CD4-positive, alpha-beta memory T cell (primary cell): ENCODE measurements around the gene STPG2. TPM values are rescaled to one million over a fixed set of nuclear protein-coding genes. Genes with fewer than 3 reads are reported as not detected.

ENCODE experiments used
- CTCF ChIA-PET: fragments of 350-600 bp; sonication (Branson Sonifier 250); formaldehyde crosslinking; loops from one replicate; lab custom pipeline; 2021; ENCODE audit warnings: inconsistent platforms; ENCODE audit not compliant: partially characterized antibody; lab: Charles Lee
- POLR2A ChIA-PET: fragments of 350-600 bp; sonication (Branson Sonifier 250); formaldehyde crosslinking; loops from one replicate; lab custom pipeline; 2021; ENCODE audit not compliant: partially characterized antibody; lab: Charles Lee
- DNase-seq, 5 donors: peaks; one replicate each; pipeline versions ENCODE4 v3.0.0 to v3.0.0-alpha.2; 2020 to 2022; ENCODE audit warnings: mixed read lengths in 1 of 5
- H3K27ac ChIP-seq: one replicate; pipeline ENCODE4 v1.7.0; 2013; ENCODE audit warnings: low read depth, low read length
- H3K27me3 ChIP-seq: 2 replicates; pipeline ENCODE4 v1.7.0; 2013; ENCODE audit warnings: mild to moderate bottlenecking, low read length, moderate library complexity; ENCODE audit not compliant: insufficient read depth
- H3K36me3 ChIP-seq: 2 replicates; pipeline ENCODE4 v1.7.0; 2013; ENCODE audit warnings: mild to moderate bottlenecking, low read length, moderate library complexity; ENCODE audit not compliant: insufficient read depth
- H3K4me1 ChIP-seq: 2 replicates; pipeline ENCODE4 v1.7.0; 2013; ENCODE audit warnings: mild to moderate bottlenecking, low read length, moderate library complexity; ENCODE audit not compliant: insufficient read depth
- H3K4me3 ChIP-seq, 2 donors: one replicate each; pipeline ENCODE4 v1.7.0; 2013; ENCODE audit warnings: low read length in 2 of 2, mild to moderate bottlenecking in 1 of 2
- H3K9me3 ChIP-seq, 2 donors: one replicate each; pipeline ENCODE4 v1.7.0; 2013; ENCODE audit warnings: low read length in 2 of 2, control low read depth in 1 of 2; ENCODE audit not compliant: control insufficient read depth in 1 of 2
- H3K27ac Mint-ChIP-seq, 7 donors: one replicate each; pipeline ENCODE4 v1.8.0; 2020 to 2021; ENCODE audit warnings: mixed read lengths in 7 of 7, mild to moderate bottlenecking in 6 of 7, inconsistent platforms in 3 of 7, moderate library complexity in 3 of 7
- H3K27me3 Mint-ChIP-seq, 2 donors: one replicate each; pipeline ENCODE4 v1.8.0; 2020 to 2021; ENCODE audit warnings: mixed read lengths in 2 of 2
- H3K36me3 Mint-ChIP-seq, 2 donors: one replicate each; pipeline ENCODE4 v1.8.0; 2020 to 2021; ENCODE audit warnings: mixed read lengths in 2 of 2, inconsistent platforms in 1 of 2, mild to moderate bottlenecking in 1 of 2
- H3K4me1 Mint-ChIP-seq, 4 donors: one replicate each; pipeline ENCODE4 v1.8.0; 2020 to 2021; ENCODE audit warnings: mixed read lengths in 4 of 4, mild to moderate bottlenecking in 1 of 4
- H3K4me3 Mint-ChIP-seq, 8 donors: one replicate each; pipeline ENCODE4 v1.8.0; 2020 to 2021; ENCODE audit warnings: mixed read lengths in 8 of 8, mild to moderate bottlenecking in 7 of 8, moderate library complexity in 6 of 8, inconsistent platforms in 3 of 8
- H3K9me3 Mint-ChIP-seq, 8 donors: one replicate each; pipeline ENCODE4 v1.8.0; 2020 to 2021; ENCODE audit warnings: mixed read lengths in 8 of 8, mild to moderate bottlenecking in 5 of 8, inconsistent platforms in 3 of 8, moderate library complexity in 1 of 8
- intact Hi-C: fragments of 100-400 bp; cut with micrococcal nuclease; formaldehyde crosslinking; loops from one replicate; pipeline ENCODE4 v1.15.1; 2023
- polyA plus RNA-seq, 2 donors: library from polyadenylated mRNA; unstranded; fragments of 300-500 nt; fragmentation: Illumina TruSeq; gene quantifications; one replicate each; pipeline ENCODE4 v1.2.3, GENCODE V29; 2021
- total RNA-seq, 2 experiments: library from RNA; stranded (reverse); gene quantifications; one replicate each; pipeline ENCODE4 v1.2.3, GENCODE V29; 2021

Gene STPG2
- total and polyA plus RNA-seq, 4 experiments from 2014 or later, result 0.47 to 0.84 TPM; not detected in 2

DNA sequence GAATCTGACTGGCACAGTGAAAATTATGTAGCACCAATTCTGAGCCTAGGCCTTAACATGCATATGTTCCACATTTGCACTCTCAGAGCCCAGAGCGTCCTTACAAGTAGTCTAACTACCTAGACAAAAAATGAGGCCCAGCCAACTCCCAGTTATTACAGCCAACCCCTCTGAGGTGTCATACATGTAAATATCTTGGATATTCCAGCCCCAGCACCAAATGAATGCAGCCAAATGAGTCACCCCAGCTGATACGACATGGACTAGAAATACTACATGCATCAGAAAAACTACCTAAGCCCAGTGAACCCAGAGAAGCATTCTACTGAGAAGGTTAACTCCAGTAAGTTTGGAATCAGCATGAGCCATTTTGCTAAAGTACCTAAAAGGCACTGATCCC lies 145.1 kb downstream of the STPG2 start:
- no peaks in the 10 kb centered on the region for H3K36me3 Mint-ChIP-seq

DNA sequence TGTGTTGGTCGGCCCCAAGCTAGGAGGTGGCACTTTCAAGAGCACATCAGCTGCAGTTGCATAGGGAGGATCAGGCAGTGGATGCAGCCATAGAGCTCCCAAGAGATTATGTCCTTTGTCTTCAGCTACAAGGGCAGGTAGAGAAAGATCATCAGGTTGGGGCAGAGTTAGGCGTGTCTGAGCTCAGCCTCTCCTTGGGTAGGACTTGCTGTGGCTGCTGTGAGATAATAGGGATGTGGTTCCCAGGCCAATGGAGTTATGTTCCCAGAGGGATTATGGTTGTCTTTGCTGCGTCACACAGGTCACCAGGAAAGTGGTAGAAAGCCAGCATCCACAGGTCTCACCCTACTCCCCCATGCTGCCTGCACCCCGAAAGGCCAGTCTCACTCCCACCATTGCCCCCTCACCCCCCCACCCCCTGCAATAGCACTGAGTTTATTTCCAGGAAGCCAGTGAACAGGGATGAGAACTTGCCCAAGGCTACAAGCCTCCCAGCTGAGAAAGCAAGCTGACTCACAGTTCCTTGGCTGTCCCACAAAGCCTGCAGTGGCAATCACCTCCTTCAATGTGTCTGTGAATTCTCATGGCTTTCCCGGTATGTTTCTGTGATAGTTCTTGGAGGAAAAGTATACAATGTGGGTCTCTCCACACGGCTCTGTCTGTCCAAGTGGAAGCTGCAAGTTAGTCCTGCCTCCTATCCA lies 148.4 kb downstream of the STPG2 start:
- Histone ChIP-seq H3K9me3 (no peaks in the 10 kb centered on the region), H3K27ac (no peak overlapping the region), H3K36me3 (no peaks in the 10 kb centered on the region), H3K4me1 (no peaks in the 10 kb centered on the region), H3K27me3 (no peaks in the 10 kb centered on the region), H3K4me3 (no peak overlapping the region)
- CTCF ChIA-PET, result no interaction called here
- Mint-ChIP-seq H3K4me1 (no peaks in the 10 kb centered on the region), H3K27me3 (no peaks in the 10 kb centered on the region), H3K27ac (no peak overlapping the region), H3K36me3 (no peaks in the 10 kb centered on the region), H3K9me3 (peaks cover 2 to 30% (median 11%) of the 10 kb centered on the region in 8 donors), H3K4me3 (no peak overlapping the region)
- intact Hi-C loops, result no loop called here
- no peak for DNase-seq
- POLR2A ChIA-PET, result no interaction called here

More for the DNA sequence above, 145.1 kb downstream of the STPG2 start:
- Histone ChIP-seq H3K4me3 (no peak overlapping the region), H3K9me3 (no peaks in the 10 kb centered on the region), H3K4me1 (no peaks in the 10 kb centered on the region), H3K27me3 (no peaks in the 10 kb centered on the region), H3K36me3 (no peaks in the 10 kb centered on the region), H3K27ac (no peak overlapping the region)
- CTCF ChIA-PET, result no interaction called here
- Mint-ChIP-seq H3K4me1 (no peaks in the 10 kb centered on the region), H3K4me3 (no peak overlapping the region), H3K9me3 (peaks cover 0 to 20% (median 7%) of the 10 kb centered on the region in 8 donors), H3K27me3 (no peaks in the 10 kb centered on the region), H3K27ac (no peak overlapping the region)
- no peak for DNase-seq
- intact Hi-C loops, result no loop called here
- POLR2A ChIA-PET, result no interaction called here

DNA sequence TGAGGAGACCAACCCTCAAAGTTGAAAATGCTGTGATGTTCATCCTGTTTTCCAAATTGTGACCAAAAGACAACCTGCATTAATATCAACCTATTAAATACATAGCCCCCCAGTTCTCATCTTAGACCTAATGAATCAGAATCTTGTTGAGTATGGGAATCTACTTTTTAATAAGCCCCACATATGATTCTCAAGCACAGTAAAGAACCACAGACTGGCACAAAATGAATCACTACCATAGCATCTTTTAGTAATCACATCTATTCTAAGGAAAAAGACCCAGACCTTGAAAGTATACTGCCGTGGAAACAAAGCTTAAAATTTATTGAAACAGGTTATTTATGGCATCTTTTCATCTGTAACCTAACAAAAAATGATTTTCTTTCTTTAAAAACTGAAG lies 152.9 kb downstream of the STPG2 start:
- Mint-ChIP-seq H3K9me3 (peaks cover 0 to 17% (median 10%) of the 10 kb centered on the region in 8 donors), H3K27me3 (no peaks in the 10 kb centered on the region), H3K4me3 (no peak overlapping the region), H3K36me3 (no peaks in the 10 kb centered on the region), H3K27ac (no peak overlapping the region), H3K4me1 (no peaks in the 10 kb centered on the region)
- CTCF ChIA-PET, result no interaction called here
- no peaks in the 10 kb centered on the region for H3K27me3 ChIP-seq
- no peaks in the 10 kb centered on the region for H3K4me1 ChIP-seq
- POLR2A ChIA-PET, result no interaction called here
- H3K36me3 ChIP-seq, result no peaks in the 10 kb centered on the region
- H3K4me3 ChIP-seq, result no peak overlapping the region
- DNase-seq, result no peak
- H3K27ac ChIP-seq, result no peak overlapping the region
- intact Hi-C loops, result no loop called here
- no peaks in the 10 kb centered on the region for H3K9me3 ChIP-seq

DNA sequence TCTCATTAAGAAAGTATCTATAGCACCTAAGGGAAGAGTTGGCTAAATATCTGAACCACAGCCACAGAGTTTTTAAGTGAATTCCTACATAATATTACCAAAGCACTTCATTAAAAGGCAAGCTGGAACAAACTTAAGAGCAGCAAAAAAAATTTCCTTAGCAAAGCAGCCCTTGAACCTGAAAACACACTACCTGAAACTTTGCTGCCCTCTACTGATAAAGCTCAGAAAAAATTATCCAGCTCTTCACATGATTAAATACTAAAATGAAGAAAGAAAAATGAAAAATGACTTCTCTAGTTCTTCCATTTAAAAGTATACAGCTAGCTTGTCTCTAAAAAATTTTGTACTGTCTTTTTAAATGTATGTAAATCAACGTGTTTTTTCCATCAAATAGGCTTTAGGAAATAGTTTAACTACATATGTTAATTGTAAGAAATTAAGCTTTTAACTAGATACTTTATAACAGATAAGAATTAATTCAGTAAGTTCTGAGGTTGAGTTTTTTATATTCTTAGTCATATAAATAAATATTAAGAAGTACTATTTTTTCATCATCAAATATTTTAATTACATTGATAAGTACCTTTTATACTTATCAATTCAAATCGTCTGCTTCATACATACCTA lies 156.1 kb downstream of the STPG2 start:
- ChIA-PET POLR2A (no interaction called here), CTCF (no interaction called here)
- Histone ChIP-seq H3K27ac (no peak overlapping the region), H3K4me1 (no peaks in the 10 kb centered on the region), H3K27me3 (no peaks in the 10 kb centered on the region), H3K36me3 (no peaks in the 10 kb centered on the region), H3K4me3 (no peak overlapping the region), H3K9me3 (no peaks in the 10 kb centered on the region)
- DNase-seq, result no peak
- Mint-ChIP-seq H3K9me3 (peaks cover 0 to 5% (median 0%) of the 10 kb centered on the region in 8 donors), H3K27ac (no peak overlapping the region), H3K36me3 (no peaks in the 10 kb centered on the region), H3K4me3 (no peak overlapping the region), H3K27me3 (peaks cover 0 to 1% of the 10 kb centered on the region in 2 donors), H3K4me1 (no peaks in the 10 kb centered on the region)
- intact Hi-C loops, result no loop called here

DNA sequence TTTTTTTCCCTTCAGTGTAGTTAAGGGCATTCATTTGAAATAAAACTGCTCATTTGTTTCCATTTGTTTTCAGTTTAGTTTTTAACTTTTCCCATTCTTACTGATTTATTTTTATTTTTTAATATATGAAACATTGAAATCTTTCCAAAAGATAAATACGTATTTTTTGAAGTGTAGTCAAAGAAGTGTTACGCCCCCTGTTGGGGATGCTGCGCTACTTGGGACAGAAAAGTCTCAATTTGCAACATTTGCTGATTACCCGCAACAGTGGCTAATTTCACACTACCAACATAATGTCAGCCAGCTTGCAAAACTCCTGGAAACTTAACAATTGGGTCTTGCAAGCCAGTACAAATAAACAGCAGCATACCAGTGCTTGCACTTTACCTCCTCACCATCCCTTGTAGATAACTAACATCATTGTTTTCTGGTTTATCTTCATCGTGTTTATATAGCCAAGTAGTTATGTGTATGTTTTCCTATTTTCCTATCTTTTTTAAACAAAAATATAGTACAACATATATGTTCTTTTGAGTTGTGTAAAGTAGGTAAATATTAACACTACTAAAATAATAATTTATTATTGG lies 158.6 kb downstream of the STPG2 start:
- Histone ChIP-seq H3K4me1 (no peaks in the 10 kb centered on the region), H3K9me3 (no peaks in the 10 kb centered on the region), H3K36me3 (no peaks in the 10 kb centered on the region), H3K27ac (no peak overlapping the region), H3K4me3 (no peak overlapping the region), H3K27me3 (no peaks in the 10 kb centered on the region)
- H3K27me3 Mint-ChIP-seq, result peaks cover 0 to 1% of the 10 kb centered on the region in 2 donors
- intact Hi-C loops, result no loop called here
- CTCF ChIA-PET, result no interaction called here
- H3K4me3 Mint-ChIP-seq, result no peak overlapping the region
- H3K36me3 Mint-ChIP-seq, result no peaks in the 10 kb centered on the region
- no peak for DNase-seq
- H3K4me1 Mint-ChIP-seq, result no peaks in the 10 kb centered on the region
- POLR2A ChIA-PET, result no interaction called here
- H3K9me3 Mint-ChIP-seq, result no peaks in the 10 kb centered on the region
- no peak overlapping the region for H3K27ac Mint-ChIP-seq

DNA sequence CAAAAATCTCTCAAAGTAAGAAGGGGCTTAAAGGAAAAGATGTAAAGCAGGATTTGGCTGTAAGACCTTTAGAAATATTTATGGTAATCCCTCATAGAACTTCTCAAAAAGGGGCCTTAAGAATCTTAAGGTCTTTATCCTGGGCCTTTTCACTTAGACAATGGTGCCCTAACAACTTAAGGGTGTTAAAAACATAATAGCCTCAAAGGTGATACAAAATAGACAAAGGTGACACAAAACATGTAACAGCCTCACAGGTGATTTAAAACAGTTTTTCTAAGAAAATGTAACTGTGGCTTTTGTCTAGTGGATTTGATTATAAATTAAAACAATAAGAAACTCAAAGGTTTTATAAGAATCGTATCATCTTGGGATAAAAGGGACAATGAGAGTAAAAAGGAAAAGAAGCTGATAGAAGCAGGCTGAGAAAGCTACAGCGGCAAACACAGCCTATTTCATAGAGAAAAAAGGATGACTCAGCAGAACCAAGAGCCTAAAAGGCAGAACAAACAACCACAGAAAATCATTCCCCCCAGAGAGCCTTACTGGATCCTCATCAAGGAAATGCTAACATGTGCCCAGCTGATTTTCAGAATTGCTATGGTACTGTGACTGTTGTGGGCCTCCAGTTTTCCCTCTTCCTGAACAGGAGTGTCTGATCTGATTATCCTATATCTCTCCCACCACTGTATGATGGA lies 164.3 kb downstream of the STPG2 start:
- no peak overlapping the region for H3K27ac Mint-ChIP-seq
- no peak overlapping the region for H3K4me3 Mint-ChIP-seq
- Histone ChIP-seq H3K27ac (no peak overlapping the region), H3K36me3 (no peaks in the 10 kb centered on the region), H3K4me3 (no peak overlapping the region), H3K9me3 (no peaks in the 10 kb centered on the region), H3K27me3 (no peaks in the 10 kb centered on the region), H3K4me1 (no peaks in the 10 kb centered on the region)
- POLR2A ChIA-PET, result no interaction called here
- peaks cover 0 to 8% (median 4%) of the 10 kb centered on the region in 8 donors for H3K9me3 Mint-ChIP-seq
- no peaks in the 10 kb centered on the region for H3K36me3 Mint-ChIP-seq
- no peaks in the 10 kb centered on the region for H3K27me3 Mint-ChIP-seq
- DNase-seq, result no peak
- CTCF ChIA-PET, result no interaction called here
- H3K4me1 Mint-ChIP-seq, result no peaks in the 10 kb centered on the region
- intact Hi-C loops, result no loop called here
